NB4 (cell line): ENCODE results near the gene CDPF1.

Experiments used
- DNase-seq: peaks from one replicate; pipeline ENCODE4 v3.0.0; 2010; ENCODE audit warnings: low read depth
- H3K4me3 ChIP-seq: one replicate; pipeline ENCODE4 v1.5.1; 2011; ENCODE audit warnings: mild to moderate bottlenecking, low read depth, low read length, moderate library complexity
- CTCF ChIP-seq: IDR thresholded peaks from one replicate; pipeline ENCODE4 v1.5.1; 2012; ENCODE audit warnings: low read depth, low read length
- MAX ChIP-seq: IDR thresholded peaks from 2 replicates; pipeline ENCODE4 v1.6.1; 2011; ENCODE audit warnings: low read depth, low read length
- MYC ChIP-seq: IDR thresholded peaks from 2 replicates; pipeline ENCODE4 v1.6.1; 2011; ENCODE audit warnings: low read depth, low read length
- POLR2A ChIP-seq: IDR thresholded peaks from 2 replicates; pipeline ENCODE4 v1.6.1; 2011; ENCODE audit warnings: mild to moderate bottlenecking; ENCODE audit not compliant: insufficient read length; ENCODE audit errors: extremely low read depth

Gene CDPF1

GRCh38 chr22:46295277-46295971 lies 45.3 kb upstream of the CDPF1 start:
- H3K4me3 ChIP-seq: peak overlapping the region; percentile 68
- DNase-seq: no peak
- no peak for TF ChIP-seq MAX
- TF ChIP-seq POLR2A: no peak
- no peak for TF ChIP-seq MYC
- TF ChIP-seq CTCF: no peak

DNA sequence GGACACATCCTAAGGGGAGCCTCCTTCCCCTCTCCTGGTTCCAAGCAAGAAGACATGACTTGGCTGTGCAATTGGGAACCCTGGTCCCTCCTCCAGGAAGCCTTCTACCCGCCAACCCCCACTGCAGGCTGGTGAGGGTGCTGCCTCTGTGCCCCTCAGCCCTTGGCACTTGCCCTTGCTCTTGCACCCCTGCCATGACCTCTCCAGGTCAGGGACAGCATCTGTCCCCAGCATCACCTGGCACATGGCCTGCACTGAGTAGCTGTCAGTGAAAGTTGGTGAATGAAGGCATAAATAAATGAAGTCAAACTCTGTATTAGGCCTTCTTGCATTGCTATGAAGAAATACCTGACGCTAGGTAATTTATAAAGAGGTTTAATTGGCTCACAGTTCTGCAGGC lies 44.7 kb upstream of the CDPF1 start:
- H3K4me3 ChIP-seq: no peak overlapping the region
- TF ChIP-seq MAX (no peak), CTCF (no peak), POLR2A (no peak), MYC (no peak)
- no peak for DNase-seq

- DNase-seq: peak; percentile 50
- H3K4me3 ChIP-seq: no peak overlapping the region
- no peak for TF ChIP-seq MAX
- no peak for TF ChIP-seq CTCF
- no peak for TF ChIP-seq MYC
- TF ChIP-seq POLR2A: no peak
Measured at GRCh38 chr22:46293577-46294260, 43.6 kb upstream of the CDPF1 start.

DNA sequence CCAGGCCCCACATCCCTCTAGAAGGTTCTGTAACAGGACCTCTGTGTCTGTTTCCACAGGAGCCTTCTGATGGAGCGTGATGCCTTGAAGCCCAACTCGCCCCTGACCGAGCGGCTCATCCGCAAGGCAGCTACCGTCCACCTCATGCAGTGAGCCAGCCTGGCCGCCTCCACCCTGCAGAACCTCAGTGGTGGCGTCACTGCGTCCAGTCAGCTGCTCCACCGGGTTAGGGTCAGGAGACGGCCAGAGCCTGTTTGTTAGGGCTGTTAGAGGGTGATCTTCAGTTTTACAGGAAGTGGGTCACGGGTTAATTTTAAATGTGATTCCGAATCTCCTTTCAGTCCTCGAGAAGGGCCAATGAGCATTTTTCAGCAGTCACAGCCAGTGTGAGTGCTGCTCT lies 42.6 kb upstream of the CDPF1 start:
- H3K4me3 ChIP-seq: no peak overlapping the region
- TF ChIP-seq MAX (no peak), POLR2A (no peak), CTCF (no peak), MYC (no peak)
- DNase-seq: no peak

GRCh38 chr22:46292173-46292572 lies 42.1 kb upstream of the CDPF1 start:
- no peak for TF ChIP-seq CTCF
- TF ChIP-seq MYC: no peak
- TF ChIP-seq MAX: no peak
- TF ChIP-seq POLR2A: no peak
- H3K4me3 ChIP-seq: no peak overlapping the region
- no peak for DNase-seq
